RWPE1 (cell line): ENCODE results near the gene PTPRN2.
"Not testable (repeated sequence)": the region's sequence is repeated elsewhere in the genome, so short reads cannot be mapped to it uniquely, and the experiment has no call there.

Source experiments
- CTCF ChIA-PET: fragments of 350-600 bp; sonication (Branson Sonifier 250); formaldehyde crosslinking; extraction: SDS; loops from one replicate; lab custom pipeline; 2021; lab: Yijun Ruan, JAX
- POLR2A ChIA-PET: fragments of 400-600 bp; formaldehyde crosslinking; extraction: SDS; loops from one replicate; lab custom pipeline; 2020; ENCODE audit warnings: antibody characterized with exemption; ENCODE audit not compliant: low non-redundant PET; lab: Yijun Ruan, JAX
- DNase-seq: peaks from one replicate; pipeline ENCODE4 v3.0.0; 2012; ENCODE audit warnings: low spot score
- H3K27ac ChIP-seq: fragments of 450-650 bp; 2 replicates; pipeline ENCODE4 v1.5.1; 2017
- TF ChIP-seq, protein P1 (sequence below): fragments of 450-650 bp; conservative IDR thresholded peaks from 2 replicates; pipeline ENCODE4 v1.5.1; 2017; ENCODE audit warnings: low read depth, mild to moderate bottlenecking

Gene PTPRN2

DNA sequence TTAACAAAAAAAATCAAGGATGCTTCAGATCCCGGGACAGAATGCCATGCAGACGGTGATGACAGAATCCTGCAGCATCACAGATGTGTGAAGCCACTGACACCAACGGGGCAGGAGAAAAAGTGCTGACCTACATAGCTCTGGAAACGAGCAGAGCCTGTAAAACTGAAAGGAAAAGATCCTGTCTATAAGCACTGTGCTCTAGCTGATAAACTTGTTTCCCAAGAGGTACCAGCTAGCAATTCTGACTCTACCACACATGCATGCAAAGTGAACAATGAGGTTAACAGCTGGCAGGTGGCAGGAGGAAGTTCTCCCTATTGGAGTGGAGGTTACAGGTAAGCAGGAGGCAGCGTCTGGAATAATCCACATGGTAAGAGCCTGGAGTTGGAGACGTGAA is 75.6 kb downstream of the PTPRN2 start:
- H3K27ac ChIP-seq, result no peak overlapping the region
- ChIA-PET CTCF (interaction anchor here (0.6 kb wide), 1 partner anchor 568 kb away, joined by 3 read pairs; no protein-coding TSS in a partner anchor), POLR2A (no interaction called here)
- TF ChIP-seq, protein P1, sequence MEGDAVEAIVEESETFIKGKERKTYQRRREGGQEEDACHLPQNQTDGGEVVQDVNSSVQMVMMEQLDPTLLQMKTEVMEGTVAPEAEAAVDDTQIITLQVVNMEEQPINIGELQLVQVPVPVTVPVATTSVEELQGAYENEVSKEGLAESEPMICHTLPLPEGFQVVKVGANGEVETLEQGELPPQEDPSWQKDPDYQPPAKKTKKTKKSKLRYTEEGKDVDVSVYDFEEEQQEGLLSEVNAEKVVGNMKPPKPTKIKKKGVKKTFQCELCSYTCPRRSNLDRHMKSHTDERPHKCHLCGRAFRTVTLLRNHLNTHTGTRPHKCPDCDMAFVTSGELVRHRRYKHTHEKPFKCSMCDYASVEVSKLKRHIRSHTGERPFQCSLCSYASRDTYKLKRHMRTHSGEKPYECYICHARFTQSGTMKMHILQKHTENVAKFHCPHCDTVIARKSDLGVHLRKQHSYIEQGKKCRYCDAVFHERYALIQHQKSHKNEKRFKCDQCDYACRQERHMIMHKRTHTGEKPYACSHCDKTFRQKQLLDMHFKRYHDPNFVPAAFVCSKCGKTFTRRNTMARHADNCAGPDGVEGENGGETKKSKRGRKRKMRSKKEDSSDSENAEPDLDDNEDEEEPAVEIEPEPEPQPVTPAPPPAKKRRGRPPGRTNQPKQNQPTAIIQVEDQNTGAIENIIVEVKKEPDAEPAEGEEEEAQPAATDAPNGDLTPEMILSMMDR, result no peak
- no peak for DNase-seq

DNA sequence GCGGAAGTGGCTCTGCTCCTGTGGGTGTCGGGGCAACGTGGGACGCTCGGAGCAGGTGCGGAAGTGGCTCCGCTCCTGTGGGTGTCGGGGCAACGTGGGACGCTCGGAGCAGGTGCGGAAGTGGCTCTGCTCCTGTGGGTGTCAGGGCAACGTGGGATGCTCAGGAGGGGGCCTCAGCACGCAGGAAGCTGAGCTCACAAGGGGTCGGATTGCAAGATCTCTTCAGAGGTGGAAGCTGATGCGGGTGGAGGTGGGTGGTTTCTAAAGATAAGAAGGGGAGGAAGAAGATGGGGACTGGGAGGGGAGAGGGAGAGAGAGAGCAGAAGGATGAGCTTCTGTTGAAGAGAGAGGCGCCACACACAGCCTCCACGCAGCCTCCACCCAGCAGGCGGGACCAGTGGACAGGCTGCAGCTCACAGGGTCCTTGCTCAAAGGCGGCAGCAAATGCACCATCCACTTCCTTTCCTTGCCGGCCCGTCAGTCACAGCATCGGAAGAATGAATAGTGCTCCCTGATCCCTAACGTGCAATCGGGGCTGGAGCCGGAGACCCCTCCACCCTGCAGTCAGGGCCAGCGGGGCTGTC is 78.7 kb downstream of the PTPRN2 start:
- ChIA-PET CTCF (no interaction called here), POLR2A (no interaction called here)
- TF ChIP-seq, protein P1, result no peak
- H3K27ac ChIP-seq, result no peak overlapping the region
- no peak for DNase-seq

DNA sequence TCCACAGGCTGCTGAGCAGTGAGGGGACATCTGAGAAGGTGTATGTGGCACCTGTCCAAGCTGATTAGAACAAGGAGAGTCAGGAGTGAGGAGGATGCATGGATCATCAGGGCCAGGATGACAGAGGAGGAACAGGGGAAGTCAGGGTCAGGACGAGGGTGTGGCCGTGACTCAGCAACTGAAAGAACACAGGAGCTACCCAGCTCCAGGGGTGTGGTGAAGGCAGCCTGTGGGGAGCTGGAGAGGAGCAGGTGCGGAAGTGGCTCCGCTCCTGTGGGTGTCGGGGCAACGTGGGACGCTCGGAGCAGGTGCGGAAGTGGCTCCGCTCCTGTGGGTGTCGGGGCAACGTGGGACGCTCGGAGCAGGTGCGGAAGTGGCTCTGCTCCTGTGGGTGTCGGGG is 79.3 kb downstream of the PTPRN2 start:
- POLR2A ChIA-PET, H3K27ac ChIP-seq, CTCF ChIA-PET: not testable (repeated sequence)
- peak; percentile 65 for DNase-seq

DNA sequence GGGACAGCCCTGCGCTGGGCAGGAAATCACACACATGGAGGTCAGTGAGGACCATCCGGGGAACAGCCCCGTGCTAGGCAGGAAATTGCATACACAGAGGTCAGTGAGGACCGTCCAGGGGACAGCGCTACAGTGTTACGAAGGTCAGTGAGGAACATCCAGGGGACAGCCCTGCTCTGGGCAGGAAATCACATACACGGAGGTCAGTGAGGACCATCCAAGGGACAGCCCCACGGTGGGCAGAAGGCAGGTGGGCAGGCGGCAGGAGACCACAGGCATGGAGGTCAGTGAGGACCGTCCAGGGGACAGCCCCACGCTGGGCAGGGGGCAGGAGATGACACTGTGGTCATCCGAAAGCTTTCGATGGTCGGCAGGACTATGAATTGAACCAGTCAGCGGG is 79.7 kb downstream of the PTPRN2 start:
- CTCF ChIA-PET, result no interaction called here

GRCh38 chr7:158507175-158507574 is 80.4 kb downstream of the PTPRN2 start:
- H3K27ac ChIP-seq, CTCF ChIA-PET, POLR2A ChIA-PET, DNase-seq: not testable (repeated sequence)

More for the DNA sequence above, 79.7 kb downstream of the PTPRN2 start:
- POLR2A ChIA-PET, result no interaction called here
- DNase-seq, result no peak
- TF ChIP-seq, protein P1, result no peak
- H3K27ac ChIP-seq, result no peak overlapping the region

GRCh38 chr7:158506626-158507025 is 81.0 kb downstream of the PTPRN2 start:
- CTCF ChIA-PET, result no interaction called here
- H3K27ac ChIP-seq, result no peak overlapping the region
- TF ChIP-seq, protein P1, result no peak
- POLR2A ChIA-PET, result no interaction called here
- no peak for DNase-seq

DNA sequence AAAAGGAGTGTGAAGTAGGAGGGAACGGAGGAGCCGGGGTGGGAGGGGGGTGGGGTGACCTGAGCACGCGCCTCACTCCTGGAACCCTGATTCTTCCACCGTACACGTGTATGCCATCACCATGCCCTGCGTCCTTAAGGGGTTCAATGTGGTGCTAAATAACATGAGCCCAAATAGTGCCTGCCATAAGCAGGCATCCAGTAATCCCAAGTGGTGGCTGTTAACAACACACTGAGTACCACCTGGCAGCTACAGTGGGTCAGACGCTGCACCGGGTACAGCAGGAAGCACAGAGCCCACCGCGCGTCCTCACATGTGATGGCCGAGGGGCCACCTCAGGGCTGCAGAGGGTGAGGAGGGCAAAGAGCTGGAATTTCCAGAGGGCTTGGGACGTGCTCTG is 81.9 kb downstream of the PTPRN2 start:
- DNase-seq, result no peak
- H3K27ac ChIP-seq, result no peak overlapping the region
- POLR2A ChIA-PET, result no interaction called here
- CTCF ChIA-PET, result no interaction called here
- TF ChIP-seq, protein P1, result no peak
